Loucy (cell line): ENCODE data around the gene MGAT4B.

Source experiments
- H2AFZ ChIP-seq: fragments of 200-600 bp; sonication (generic); 2 replicates; pipeline ENCODE4 v1.6.0; 2016; ENCODE audit warnings: antibody characterized with exemption, mild to moderate bottlenecking, low read length, moderate library complexity
- H3F3A ChIP-seq: fragments of 200-600 bp; 2 replicates; pipeline ENCODE4 v1.6.0; 2016; ENCODE audit warnings: antibody characterized with exemption, low read depth, mild to moderate bottlenecking
- H3K27me3 ChIP-seq: fragments of 200-600 bp; sonication (generic); 2 replicates; pipeline ENCODE4 v1.6.1; 2014; ENCODE audit warnings: low read length, mild to moderate bottlenecking; ENCODE audit not compliant: insufficient read depth, poor library complexity, severe bottlenecking
- H3K36me3 ChIP-seq: fragments of 200-600 bp; sonication (generic); 2 replicates; pipeline ENCODE4 v1.6.1; 2016; ENCODE audit warnings: low read length; ENCODE audit not compliant: insufficient read depth
- H3K4me1 ChIP-seq: fragments of 200-600 bp; sonication (generic); 2 replicates; pipeline ENCODE4 v1.5.1; 2014; ENCODE audit warnings: low read length, mild to moderate bottlenecking; ENCODE audit not compliant: insufficient read depth, poor library complexity, severe bottlenecking
- H3K4me2 ChIP-seq: fragments of 200-600 bp; sonication (generic); 2 replicates; pipeline ENCODE4 v1.6.0; 2014; ENCODE audit warnings: antibody characterized with exemption, low read length, low read depth, mild to moderate bottlenecking; ENCODE audit not compliant: poor library complexity, severe bottlenecking
- H3K4me3 ChIP-seq: fragments of 200-600 bp; sonication (generic); 2 replicates; pipeline ENCODE4 v1.5.1; 2014; ENCODE audit warnings: low read length, mild to moderate bottlenecking, mixed read lengths; ENCODE audit not compliant: poor library complexity, severe bottlenecking
- H3K79me2 ChIP-seq: fragments of 200-600 bp; sonication (generic); 2 replicates; pipeline ENCODE4 v1.6.1; 2014; ENCODE audit warnings: low read length; ENCODE audit not compliant: insufficient read depth
- H3K9ac ChIP-seq: fragments of 200-600 bp; sonication (generic); 2 replicates; pipeline ENCODE4 v1.6.0; 2014; ENCODE audit warnings: mild to moderate bottlenecking, low read depth, low read length, moderate library complexity; ENCODE audit not compliant: poor library complexity, severe bottlenecking
- H3K9me2 ChIP-seq: fragments of 200-600 bp; sonication (generic); replicated peaks from 2 replicates; pipeline ENCODE4 v1.6.1; 2016; ENCODE audit warnings: low read depth, low read length, mixed read lengths
- H3K9me3 ChIP-seq: fragments of 200-600 bp; sonication (generic); 2 replicates; pipeline ENCODE4 v1.6.1; 2014; ENCODE audit warnings: mild to moderate bottlenecking, antibody characterized with exemption, low read length, low read depth; ENCODE audit not compliant: insufficient read depth
- H4K20me1 ChIP-seq: fragments of 200-600 bp; sonication (generic); 2 replicates; pipeline ENCODE4 v1.6.0; 2014; ENCODE audit warnings: antibody characterized with exemption, low read length, mild to moderate bottlenecking; ENCODE audit not compliant: insufficient read depth, poor library complexity, severe bottlenecking
- EZH2phosphoT487 ChIP-seq: fragments of 200-600 bp; IDR thresholded peaks from 2 replicates; pipeline ENCODE4 v1.6.1; 2018; ENCODE audit warnings: antibody characterized with exemption, mild to moderate bottlenecking, moderate library complexity, borderline replicate concordance
- TF ChIP-seq, protein P1 (sequence below): fragments of 200-600 bp; sonication (generic); conservative IDR thresholded peaks from 2 replicates; pipeline ENCODE4 v1.5.1; 2014; ENCODE audit warnings: mild to moderate bottlenecking, antibody characterized with exemption, low read length

Gene MGAT4B

GRCh38 chr5:179766021-179766725, 40.5 kb downstream of the MGAT4B start:
- H3K4me2 ChIP-seq, result no peak overlapping the region
- H2AFZ ChIP-seq, result no peak overlapping the region
- H3K79me2 ChIP-seq, result peaks cover 20% of the 10 kb centered on the region
- no peaks in the 10 kb centered on the region for H3F3A ChIP-seq
- no peak overlapping the region for H3K9ac ChIP-seq
- no peak for TF ChIP-seq EZH2phosphoT487
- TF ChIP-seq, protein P1, sequence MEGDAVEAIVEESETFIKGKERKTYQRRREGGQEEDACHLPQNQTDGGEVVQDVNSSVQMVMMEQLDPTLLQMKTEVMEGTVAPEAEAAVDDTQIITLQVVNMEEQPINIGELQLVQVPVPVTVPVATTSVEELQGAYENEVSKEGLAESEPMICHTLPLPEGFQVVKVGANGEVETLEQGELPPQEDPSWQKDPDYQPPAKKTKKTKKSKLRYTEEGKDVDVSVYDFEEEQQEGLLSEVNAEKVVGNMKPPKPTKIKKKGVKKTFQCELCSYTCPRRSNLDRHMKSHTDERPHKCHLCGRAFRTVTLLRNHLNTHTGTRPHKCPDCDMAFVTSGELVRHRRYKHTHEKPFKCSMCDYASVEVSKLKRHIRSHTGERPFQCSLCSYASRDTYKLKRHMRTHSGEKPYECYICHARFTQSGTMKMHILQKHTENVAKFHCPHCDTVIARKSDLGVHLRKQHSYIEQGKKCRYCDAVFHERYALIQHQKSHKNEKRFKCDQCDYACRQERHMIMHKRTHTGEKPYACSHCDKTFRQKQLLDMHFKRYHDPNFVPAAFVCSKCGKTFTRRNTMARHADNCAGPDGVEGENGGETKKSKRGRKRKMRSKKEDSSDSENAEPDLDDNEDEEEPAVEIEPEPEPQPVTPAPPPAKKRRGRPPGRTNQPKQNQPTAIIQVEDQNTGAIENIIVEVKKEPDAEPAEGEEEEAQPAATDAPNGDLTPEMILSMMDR, result no peak
- H3K9me3 ChIP-seq, result no peaks in the 10 kb centered on the region
- no peaks in the 10 kb centered on the region for H3K9me2 ChIP-seq
- H4K20me1 ChIP-seq, result peaks cover 14% of the 10 kb centered on the region
- peaks cover 7% of the 10 kb centered on the region for H3K4me1 ChIP-seq
- no peaks in the 10 kb centered on the region for H3K27me3 ChIP-seq
- H3K36me3 ChIP-seq, result peaks cover 50% of the 10 kb centered on the region; the same call in 1 of the 2 replicates
- no peak overlapping the region for H3K4me3 ChIP-seq

DNA sequence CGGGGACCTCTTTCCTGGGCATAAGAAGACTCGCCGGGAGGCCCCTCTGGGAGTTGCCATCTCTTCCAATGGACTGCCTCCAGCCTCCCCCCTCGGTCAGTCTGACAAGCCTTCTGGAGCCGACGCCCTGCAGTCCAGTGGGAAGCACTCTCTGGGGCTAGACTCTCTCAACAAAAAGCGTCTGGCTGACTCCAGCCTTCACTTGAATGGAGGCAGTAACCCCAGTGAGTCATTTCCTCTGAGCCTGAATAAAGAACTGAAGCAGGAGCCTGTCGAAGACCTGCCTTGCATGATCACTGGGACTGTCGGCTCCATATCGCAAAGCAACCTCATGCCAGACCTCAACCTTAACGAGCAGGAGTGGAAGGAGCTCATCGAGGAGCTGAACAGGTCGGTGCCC, 41.3 kb downstream of the MGAT4B start:
- Histone ChIP-seq H3K4me3 (no peak overlapping the region), H3K79me2 (peaks cover 20% of the 10 kb centered on the region), H3K36me3 (peaks cover 43% of the 10 kb centered on the region; the same call in 1 of the 2 replicates), H2AFZ (no peak overlapping the region), H4K20me1 (peaks cover 14% of the 10 kb centered on the region), H3K27me3 (no peaks in the 10 kb centered on the region), H3K4me2 (no peak overlapping the region), H3K9ac (no peak overlapping the region), H3F3A (no peaks in the 10 kb centered on the region), H3K4me1 (peaks cover 7% of the 10 kb centered on the region), H3K9me3 (no peaks in the 10 kb centered on the region), H3K9me2 (no peaks in the 10 kb centered on the region)
- TF ChIP-seq, protein P1, result no peak
- TF ChIP-seq EZH2phosphoT487, result no peak

DNA sequence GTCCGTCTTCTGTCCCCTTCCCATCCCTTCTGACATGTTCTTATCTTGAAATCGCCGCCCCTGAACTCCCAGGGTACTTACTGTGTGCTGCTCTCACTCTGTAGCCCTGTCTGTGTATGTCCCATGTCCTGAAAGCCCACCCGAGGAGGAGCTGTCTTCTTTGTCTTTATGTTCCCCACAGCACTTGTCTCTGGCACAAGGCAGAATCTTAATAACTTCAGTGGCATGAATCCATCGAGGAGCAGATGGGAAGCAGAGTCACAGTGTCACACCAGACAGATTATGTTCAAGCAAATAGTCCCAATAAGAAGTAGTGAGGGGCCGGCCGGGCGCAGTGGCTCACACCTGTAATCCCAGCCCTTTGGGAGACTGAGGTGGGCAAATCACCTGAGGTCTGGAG, 42.6 kb downstream of the MGAT4B start:
- Histone ChIP-seq H3K27me3 (no peaks in the 10 kb centered on the region), H3K4me3 (no peak overlapping the region), H3K4me1 (peaks cover 7% of the 10 kb centered on the region), H3K4me2 (no peak overlapping the region), H3K9ac (no peak overlapping the region), H3K36me3 (peaks cover 32% of the 10 kb centered on the region; the same call in 1 of the 2 replicates), H3K79me2 (peaks cover 33% of the 10 kb centered on the region), H3F3A (no peaks in the 10 kb centered on the region), H3K9me2 (no peaks in the 10 kb centered on the region), H3K9me3 (no peaks in the 10 kb centered on the region), H4K20me1 (peaks cover 21% of the 10 kb centered on the region), H2AFZ (no peak overlapping the region)
- TF ChIP-seq, protein P1, result no peak
- no peak for TF ChIP-seq EZH2phosphoT487
